ENCODE measurements around the gene ICAM4. TPM values are rescaled to one million over a fixed set of nuclear protein-coding genes. Genes with fewer than 3 reads are reported as not detected.
A peak's percentile ranks its signal among the peaks of the same experiment; 100 is the strongest.
"Not testable (repeated sequence)": the region's sequence is repeated elsewhere in the genome, so short reads cannot be mapped to it uniquely, and the experiment has no call there.

ICAM4 gene
- total RNA-seq, 1 experiment from 2014 or later = 1.7 TPM

DNA sequence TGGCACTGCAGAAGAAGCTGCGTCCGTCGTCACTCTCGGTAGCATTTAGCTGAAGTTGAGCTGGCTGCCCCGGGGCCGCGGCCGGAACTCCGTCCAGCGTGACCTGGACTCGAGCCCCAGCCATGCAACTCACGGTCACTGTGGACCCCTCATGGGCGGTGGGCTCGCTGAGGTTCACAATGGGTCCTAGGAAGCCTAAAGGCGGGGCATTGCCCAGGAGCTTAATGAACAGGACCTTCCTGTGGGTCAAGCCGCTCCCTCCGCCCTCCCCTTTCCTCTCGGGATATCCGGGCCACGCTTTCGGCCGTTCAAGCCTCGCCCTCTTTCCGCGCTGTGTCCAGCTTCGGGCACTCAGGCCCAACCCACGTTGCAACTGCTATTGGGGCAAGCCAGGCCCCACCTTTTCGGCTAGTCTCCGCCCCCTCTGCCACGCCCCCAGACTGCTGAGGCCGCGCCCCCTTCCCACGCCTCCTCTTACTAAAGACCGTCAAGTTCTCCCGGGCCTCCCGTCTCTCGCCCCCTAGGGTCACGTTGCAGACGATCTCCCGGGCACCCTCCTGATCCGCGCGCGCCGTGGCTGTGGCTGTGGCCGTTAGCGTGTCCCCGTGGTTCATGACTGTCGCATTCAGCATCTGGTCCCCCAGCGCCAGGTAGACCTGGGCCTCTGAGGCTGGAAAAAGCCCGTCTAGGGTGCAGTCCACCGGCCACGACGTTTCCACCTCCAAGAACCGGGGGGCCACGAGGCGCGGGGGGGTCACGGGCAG is 48.0 kb downstream of the ICAM4 start:
- CTCF ChIA-PET = interaction anchor here (0.6 to 1.1 kb wide), 5 partner anchors 64 to 402 kb away, joined by 3 to 6 read pairs (median 3); partner anchors contain the start of gene ICAM1
- H3K9me3 Mint-ChIP-seq (ENCODE audit: low read depth, unreplicated experiment) = no peaks in the 10 kb centered on the region
- peak overlapping the region; percentile 89 for H3K4me3 Mint-ChIP-seq (ENCODE audit: low read depth, unreplicated experiment)
- H3K36me3 Mint-ChIP-seq (ENCODE audit: insufficient read depth, unreplicated experiment) = peaks cover 36% of the 10 kb centered on the region
- intact Hi-C loops (cut with micrococcal nuclease; ENCODE audit: unreplicated experiment) = no loop called here
- no peak overlapping the region for H3K27ac Mint-ChIP-seq (ENCODE audit: unreplicated experiment)
- H3K27me3 Mint-ChIP-seq (ENCODE audit: unreplicated experiment) = no peaks in the 10 kb centered on the region
- no TSS peak for BruUV-seq (replicated peaks)
- TF ChIP-seq, protein P1, sequence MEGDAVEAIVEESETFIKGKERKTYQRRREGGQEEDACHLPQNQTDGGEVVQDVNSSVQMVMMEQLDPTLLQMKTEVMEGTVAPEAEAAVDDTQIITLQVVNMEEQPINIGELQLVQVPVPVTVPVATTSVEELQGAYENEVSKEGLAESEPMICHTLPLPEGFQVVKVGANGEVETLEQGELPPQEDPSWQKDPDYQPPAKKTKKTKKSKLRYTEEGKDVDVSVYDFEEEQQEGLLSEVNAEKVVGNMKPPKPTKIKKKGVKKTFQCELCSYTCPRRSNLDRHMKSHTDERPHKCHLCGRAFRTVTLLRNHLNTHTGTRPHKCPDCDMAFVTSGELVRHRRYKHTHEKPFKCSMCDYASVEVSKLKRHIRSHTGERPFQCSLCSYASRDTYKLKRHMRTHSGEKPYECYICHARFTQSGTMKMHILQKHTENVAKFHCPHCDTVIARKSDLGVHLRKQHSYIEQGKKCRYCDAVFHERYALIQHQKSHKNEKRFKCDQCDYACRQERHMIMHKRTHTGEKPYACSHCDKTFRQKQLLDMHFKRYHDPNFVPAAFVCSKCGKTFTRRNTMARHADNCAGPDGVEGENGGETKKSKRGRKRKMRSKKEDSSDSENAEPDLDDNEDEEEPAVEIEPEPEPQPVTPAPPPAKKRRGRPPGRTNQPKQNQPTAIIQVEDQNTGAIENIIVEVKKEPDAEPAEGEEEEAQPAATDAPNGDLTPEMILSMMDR (IDR thresholded peaks at IDR 0.05; ENCODE audit: unreplicated experiment) = no peak
- no peaks in the 10 kb centered on the region for H3K4me1 Mint-ChIP-seq (ENCODE audit: low read depth, unreplicated experiment)
- DNase-seq = peak; percentile 92

DNA sequence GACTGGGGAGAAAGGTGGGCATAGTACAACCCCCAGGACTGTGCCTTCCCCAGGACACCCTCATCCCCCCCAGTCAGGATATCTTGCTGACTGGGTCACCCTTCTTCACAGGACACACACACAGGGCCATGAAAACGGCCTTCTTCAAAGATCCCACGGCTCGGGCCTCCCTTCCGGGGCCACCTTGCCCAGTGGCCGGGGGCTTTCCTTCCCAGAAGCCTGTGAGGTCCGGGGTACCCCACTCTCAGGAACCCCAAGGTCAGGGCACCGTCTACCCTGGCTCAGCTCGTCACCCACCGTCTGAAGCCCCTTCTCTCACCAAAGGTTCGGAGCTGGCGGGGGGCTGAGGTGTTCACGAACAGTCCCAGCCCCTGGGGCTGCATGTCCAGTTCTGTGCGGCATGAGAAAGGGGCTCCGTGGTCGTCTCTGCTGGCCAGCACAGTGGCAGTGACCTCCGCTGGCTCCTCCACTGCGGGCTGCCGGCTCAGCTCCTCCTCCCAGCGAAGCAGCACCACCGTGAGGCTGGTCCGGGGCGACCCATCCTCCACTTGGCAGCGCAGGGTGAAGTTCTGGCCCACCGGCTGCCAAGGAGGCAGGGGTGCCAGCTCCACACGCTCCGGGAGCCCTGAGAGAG is 48.7 kb downstream of the ICAM4 start:
- Mint-ChIP-seq H3K4me1 (ENCODE audit: low read depth, unreplicated experiment) (no peaks in the 10 kb centered on the region), H3K27me3 (ENCODE audit: unreplicated experiment) (no peaks in the 10 kb centered on the region), H3K36me3 (ENCODE audit: insufficient read depth, unreplicated experiment) (peaks cover 33% of the 10 kb centered on the region), H3K9me3 (ENCODE audit: low read depth, unreplicated experiment) (no peaks in the 10 kb centered on the region), H3K27ac (ENCODE audit: unreplicated experiment) (no peak overlapping the region), H3K4me3 (ENCODE audit: low read depth, unreplicated experiment) (peak overlapping the region; percentile 89)
- TF ChIP-seq, protein P1 (IDR thresholded peaks at IDR 0.05; ENCODE audit: unreplicated experiment) = no peak
- intact Hi-C loops (cut with micrococcal nuclease; ENCODE audit: unreplicated experiment) = no loop called here
- CTCF ChIA-PET = no interaction called here
- no peak for DNase-seq
- BruUV-seq (replicated peaks) = no TSS peak

DNA sequence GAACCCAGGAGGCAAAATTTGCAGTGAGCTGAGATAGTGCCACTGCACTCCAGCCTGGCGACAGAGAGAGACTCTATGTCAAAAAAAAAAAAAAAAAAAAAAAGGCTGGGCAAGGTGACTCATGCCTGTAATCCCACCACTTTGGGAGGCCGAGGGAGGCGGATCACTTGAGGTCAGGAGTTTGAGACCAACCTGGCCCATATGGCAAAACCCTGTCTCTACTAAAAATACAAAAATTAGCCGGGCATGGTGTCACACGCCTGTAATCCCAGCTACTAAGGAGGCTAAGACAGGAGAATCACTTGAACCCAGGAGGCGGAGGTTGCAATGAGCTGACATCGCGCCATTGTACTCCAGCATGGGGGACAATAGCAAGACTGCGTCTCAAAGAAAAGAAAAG is 50.0 kb downstream of the ICAM4 start:
- intact Hi-C loops (cut with micrococcal nuclease; ENCODE audit: unreplicated experiment); H3K27me3 Mint-ChIP-seq (ENCODE audit: unreplicated experiment); H3K4me1 Mint-ChIP-seq (ENCODE audit: low read depth, unreplicated experiment); H3K9me3 Mint-ChIP-seq (ENCODE audit: low read depth, unreplicated experiment); H3K4me3 Mint-ChIP-seq (ENCODE audit: low read depth, unreplicated experiment); DNase-seq; BruUV-seq (replicated peaks); H3K27ac Mint-ChIP-seq (ENCODE audit: unreplicated experiment): not testable (repeated sequence)
- H3K36me3 Mint-ChIP-seq (ENCODE audit: insufficient read depth, unreplicated experiment) = peaks cover 33% of the 10 kb centered on the region
- CTCF ChIA-PET = interaction anchor here (0.7 kb wide), 2 partner anchors 18 to 457 kb away, joined by 5 to 6 read pairs; no protein-coding TSS in a partner anchor

Other genes starting within 250 kb of the ICAM4 start
- gene SHFL, start 200.6 kb upstream of the ICAM4 start, total RNA-seq (2022) = 37.3 and 61.5 TPM in 2 replicates
- 0.59 and 1.2 TPM in 2 replicates for gene ANGPTL6, start 184.3 kb upstream of the ICAM4 start, total RNA-seq (2022)
- gene PPAN, start 180.6 kb upstream of the ICAM4 start, total RNA-seq (2022) = 52.2 and 56.4 TPM in 2 replicates
- gene P2RY11, start 175.3 kb upstream of the ICAM4 start, total RNA-seq (2022) = 20.7 and 25.2 TPM in 2 replicates
- gene EIF3G, start 167.1 kb upstream of the ICAM4 start, total RNA-seq (2022) = 143 and 149 TPM in 2 replicates
- gene DNMT1, start 92.0 kb upstream of the ICAM4 start, total RNA-seq (2022) = 133 and 139 TPM in 2 replicates
- gene S1PR2, start 55.6 kb upstream of the ICAM4 start, total RNA-seq (2022) = 4.8 and 5.3 TPM in 2 replicates
- 59.2 and 60.4 TPM in 2 replicates for gene MRPL4, start 34.7 kb upstream of the ICAM4 start, total RNA-seq (2022)
- gene ICAM1, start 15.8 kb upstream of the ICAM4 start, total RNA-seq (2022) = 91.0 and 147 TPM in 2 replicates
- gene ICAM5, start 3.0 kb downstream of the ICAM4 start, total RNA-seq (2022) = 0.61 and 1.3 TPM in 2 replicates
- 4.6 and 7.0 TPM in 2 replicates for gene ZGLP1, start 22.9 kb downstream of the ICAM4 start, total RNA-seq (2022)
- 18.7 and 18.9 TPM in 2 replicates for gene FDX2, start 29.1 kb downstream of the ICAM4 start, total RNA-seq (2022)
- gene RAVER1, start 46.6 kb downstream of the ICAM4 start, total RNA-seq (2022) = 38.5 and 43.2 TPM in 2 replicates
- gene ICAM3, start 52.7 kb downstream of the ICAM4 start, total RNA-seq (2022) = 10.8 and 11.1 TPM in 2 replicates
- gene TYK2, start 93.6 kb downstream of the ICAM4 start, total RNA-seq (2022) = 120 and 130 TPM in 2 replicates
- 181 and 187 TPM in 2 replicates for gene CDC37, start 116.6 kb downstream of the ICAM4 start, total RNA-seq (2022)
- 2.8 and 3.6 TPM in 2 replicates for gene PDE4A, start 133.6 kb downstream of the ICAM4 start, total RNA-seq (2022)
- 45.2 and 46.8 TPM in 2 replicates for gene KEAP1, start 216.4 kb downstream of the ICAM4 start, total RNA-seq (2022)
- gene S1PR5, start 230.5 kb downstream of the ICAM4 start, total RNA-seq (2022) = not detected in 2 replicates

Measured in Calu3 (cell line).